Endothelial cell of umbilical vein (primary cell): ENCODE data around the gene NSL1. TPM values are rescaled to one million over a fixed set of nuclear protein-coding genes. Genes with fewer than 3 reads are reported as not detected.
"Not testable (repeated sequence)": the region's sequence is repeated elsewhere in the genome, so short reads cannot be mapped to it uniquely, and the experiment has no call there.

Source experiments
- BruUV-seq: library from RNA; stranded (reverse); fragments of 400-500 nt; replicated peaks from 2 replicates; lab custom pipeline; 2021; lab: Mats Ljungman, UMichigan
- CTCF ChIA-PET: fragments of 300-600, 350-600 bp; sonication (Branson Sonifier 250); formaldehyde crosslinking; loops from one replicate; lab custom pipeline; 2021; ENCODE audit warnings: antibody characterized with exemption, inconsistent platforms; lab: Charles Lee
- POLR2A ChIA-PET: fragments of 300-600, 350-600 bp; sonication (Branson Sonifier 250); formaldehyde crosslinking; loops from one replicate; lab custom pipeline; 2021; ENCODE audit warnings: antibody characterized with exemption, inconsistent platforms; lab: Charles Lee
- DNase-seq: peaks from one replicate; pipeline ENCODE4 v3.0.0-alpha.2; 2011; ENCODE audit warnings: low read depth, low spot score
- FAIRE-seq: peaks from 2 replicates; lab custom pipeline; 2011; peaks lifted over from hg19 to GRCh38; lab: Jason Lieb, UNC
- H2AFZ ChIP-seq: 2 replicates; pipeline ENCODE4 v1.6.0; 2012; ENCODE audit warnings: low read depth, low read length, control low read depth, inconsistent platforms
- H3K27ac ChIP-seq: 2 replicates; pipeline ENCODE4 v1.5.1; 2011; ENCODE audit warnings: low read depth, mild to moderate bottlenecking, control low read depth, low read length, moderate library complexity; ENCODE audit not compliant: insufficient read depth
- H3K27me3 ChIP-seq, 2 experiments: 2 replicates each; pipeline versions ENCODE4 v1.6.0 to v1.6.1; 2011; ENCODE audit warnings: low read length in 2 of 2, mixed read lengths in 1 of 2; ENCODE audit not compliant: control insufficient read depth in 2 of 2, insufficient read depth in 2 of 2
- H3K36me3 ChIP-seq, 2 experiments: 2 replicates in 1 of 2; 3 replicates in 1 of 2; pipeline ENCODE4 v1.5.1; 2011; ENCODE audit warnings: low read length in 2 of 2, mild to moderate bottlenecking in 1 of 2, moderate library complexity in 1 of 2; ENCODE audit not compliant: control insufficient read depth in 2 of 2, insufficient read depth in 2 of 2; ENCODE audit errors: extremely low read depth in 1 of 2
- H3K4me1 ChIP-seq: 3 replicates; pipeline ENCODE4 v1.5.1; 2011; ENCODE audit warnings: mild to moderate bottlenecking, low read length; ENCODE audit not compliant: control insufficient read depth, insufficient read depth; ENCODE audit errors: extremely low read depth
- H3K4me2 ChIP-seq: 2 replicates; pipeline ENCODE4 v1.6.1; 2011; ENCODE audit warnings: low read length, control low read depth, mixed read lengths; ENCODE audit not compliant: insufficient read depth
- H3K4me3 ChIP-seq, 3 experiments: fragments of 200-600 bp in 1 of 3; sonication (generic), shearing (Covaris generic) in 1 of 3; replicated peaks in 1 of 3; 2 replicates each; pipeline ENCODE4 v1.5.1; 2011 to 2016; ENCODE audit warnings: control low read depth in 3 of 3, low read length in 3 of 3, mild to moderate bottlenecking in 2 of 3, inconsistent platforms in 1 of 3, low read depth in 1 of 3, moderate library complexity in 1 of 3; ENCODE audit not compliant: insufficient read depth in 1 of 3
- H3K79me2 ChIP-seq: 2 replicates; pipeline ENCODE4 v1.6.0; 2012; ENCODE audit warnings: low read length, inconsistent platforms; ENCODE audit not compliant: control insufficient read depth, insufficient read depth
- H3K9ac ChIP-seq: replicated peaks from 2 replicates; pipeline ENCODE3; 2011; ENCODE audit warnings: low read length, control low read depth; ENCODE audit not compliant: insufficient read depth; ENCODE audit errors: extremely low read depth
- H3K9me1 ChIP-seq: replicated peaks from 3 replicates; pipeline ENCODE4 v1.6.0; 2011; ENCODE audit warnings: mild to moderate bottlenecking, low read length; ENCODE audit not compliant: control insufficient read depth, insufficient read depth; ENCODE audit errors: extremely low read depth
- H3K9me3 ChIP-seq: replicated peaks from 2 replicates; pipeline ENCODE4 v1.5.1; 2012; ENCODE audit warnings: low read length, inconsistent platforms; ENCODE audit not compliant: control insufficient read depth, insufficient read depth
- H4K20me1 ChIP-seq: replicated peaks from 2 replicates; pipeline ENCODE3; 2011; ENCODE audit warnings: mild to moderate bottlenecking, low read length; ENCODE audit not compliant: control insufficient read depth, insufficient read depth; ENCODE audit errors: extremely low read depth
- EZH2 ChIP-seq: IDR thresholded peaks from 2 replicates; pipeline ENCODE4 v1.6.1; 2012; ENCODE audit warnings: borderline replicate concordance, low read depth, mild to moderate bottlenecking, moderate library complexity, low read length, inconsistent platforms; ENCODE audit not compliant: severe bottlenecking
- FOS ChIP-seq: IDR thresholded peaks from 2 replicates; pipeline ENCODE4 v1.6.1; 2011; ENCODE audit warnings: mild to moderate bottlenecking, low read length, moderate library complexity, borderline replicate concordance; ENCODE audit not compliant: insufficient read depth
- GATA2 ChIP-seq: IDR thresholded peaks from 2 replicates; pipeline ENCODE4 v1.7.0; 2011; ENCODE audit warnings: low read depth, mild to moderate bottlenecking, moderate library complexity, mixed read lengths, low read length; ENCODE audit not compliant: insufficient read length, insufficient read depth
- JUN ChIP-seq: IDR thresholded peaks from 2 replicates; pipeline ENCODE4 v1.6.1; 2011; ENCODE audit warnings: borderline replicate concordance, low read depth; ENCODE audit not compliant: insufficient read length, insufficient read depth
- MYC ChIP-seq: IDR thresholded peaks from one replicate; pipeline ENCODE4 v1.6.1; 2011; ENCODE audit warnings: mild to moderate bottlenecking, low read depth, low read length
- POLR2A ChIP-seq: IDR thresholded peaks from 2 replicates; pipeline ENCODE4 v1.6.1; 2012; ENCODE audit warnings: low read depth, mild to moderate bottlenecking, control low read depth, low read length
- POLR2AphosphoS5 ChIP-seq: IDR thresholded peaks from 2 replicates; pipeline ENCODE4 v1.6.1; 2012; ENCODE audit warnings: low read depth, mild to moderate bottlenecking, control low read depth, low read length, moderate library complexity; ENCODE audit not compliant: insufficient read depth
- dilution Hi-C: fragments of 300-500 bp; cut with MboI; formaldehyde crosslinking; loops from one replicate; pipeline ENCODE4 v1.15.0; 2019; ENCODE audit warnings: low sequenced_read_pairs; ENCODE audit not compliant: extremely low pct_ligation_motif_present
- intact Hi-C: fragments of 100-400 bp; cut with micrococcal nuclease; formaldehyde crosslinking; loops from one replicate; pipeline ENCODE4 v1.10.0; 2022
- polyA plus RNA-seq, 4 experiments: library from polyadenylated mRNA; depleted of rRNA in 3 of 4; stranded (reverse) in 3 of 4; unstranded in 1 of 4; fragments of >200 nt; gene quantifications; 2 replicates each; pipeline versions ENCODE4 v1.2.1 to v1.2.3, GENCODE V29; 2011 to 2012; ENCODE audit warnings: missing spikeins in 1 of 4
- total RNA-seq: library from RNA; stranded (reverse); gene quantifications from 2 replicates; pipeline ENCODE4 v1.2.3, GENCODE V29; 2021
- TF ChIP-seq, protein P1 (sequence below), 2 donors: IDR thresholded peaks; 1 replicate in 1 of 2; 2 replicates in 1 of 2; pipeline ENCODE4 v1.5.1; 2011; ENCODE audit warnings: low read length in 2 of 2, mild to moderate bottlenecking in 2 of 2, moderate library complexity in 2 of 2, control low read depth in 1 of 2, inconsistent platforms in 1 of 2, low read depth in 1 of 2; ENCODE audit not compliant: insufficient read depth in 1 of 2; ENCODE audit errors: extremely low read depth in 1 of 2
- TF ChIP-seq, protein P2 (sequence below): IDR thresholded peaks from 2 replicates; pipeline ENCODE4 v1.6.1; 2011; ENCODE audit not compliant: insufficient read depth, insufficient read length

The NSL1 gene
- total and polyA plus RNA-seq, 2 donors (not counting 3 experiments of a cell fraction or from before 2014, with no cell fraction given), result 15.5 to 30.2 TPM

DNA sequence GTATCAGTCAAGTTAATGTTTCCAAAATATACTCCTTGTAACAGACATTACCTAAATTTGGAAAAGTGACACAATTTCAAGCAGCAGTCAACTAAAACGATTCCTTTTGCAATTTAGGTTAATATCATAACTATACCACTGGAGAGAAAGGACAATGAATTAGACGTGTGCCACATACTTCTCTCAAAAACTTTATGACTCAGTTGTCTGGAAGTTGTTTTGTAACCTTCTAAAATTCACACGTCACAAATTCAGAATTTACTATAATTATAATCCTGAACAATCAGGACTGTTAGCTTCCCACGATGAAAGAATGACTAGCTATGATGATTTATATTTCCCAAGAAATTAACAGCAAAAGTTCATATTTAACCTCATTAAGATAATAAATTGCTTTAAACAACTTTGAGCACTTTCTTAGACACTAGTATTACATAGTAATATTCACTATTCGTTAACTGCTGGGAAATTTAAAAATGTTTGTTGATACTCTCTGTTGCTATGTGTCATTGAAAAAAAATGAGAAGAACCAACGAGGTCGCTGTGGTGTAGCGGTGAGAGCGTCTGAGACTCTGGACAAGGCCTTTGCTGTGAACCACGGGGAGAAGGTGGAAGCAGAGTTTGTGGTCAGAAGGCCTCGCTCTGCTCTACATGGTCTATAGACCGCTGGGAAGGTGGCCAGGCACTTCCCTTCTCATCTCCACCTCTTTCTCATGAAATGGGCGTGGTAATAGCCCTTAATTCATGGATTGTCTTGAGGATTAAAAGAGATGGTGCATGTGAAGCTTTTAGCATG, 64.0 kb downstream of the NSL1 start:
- FAIRE-seq, result no peak
- H3K4me2 ChIP-seq, result no peak overlapping the region
- dilution Hi-C loops, result no loop called here
- no peaks in the 10 kb centered on the region for H3K79me2 ChIP-seq
- H3K4me3 ChIP-seq, result no peak overlapping the region
- no peak for TF ChIP-seq EZH2
- TF ChIP-seq GATA2, result no peak
- TF ChIP-seq MYC, result no peak
- TF ChIP-seq, protein P1, sequence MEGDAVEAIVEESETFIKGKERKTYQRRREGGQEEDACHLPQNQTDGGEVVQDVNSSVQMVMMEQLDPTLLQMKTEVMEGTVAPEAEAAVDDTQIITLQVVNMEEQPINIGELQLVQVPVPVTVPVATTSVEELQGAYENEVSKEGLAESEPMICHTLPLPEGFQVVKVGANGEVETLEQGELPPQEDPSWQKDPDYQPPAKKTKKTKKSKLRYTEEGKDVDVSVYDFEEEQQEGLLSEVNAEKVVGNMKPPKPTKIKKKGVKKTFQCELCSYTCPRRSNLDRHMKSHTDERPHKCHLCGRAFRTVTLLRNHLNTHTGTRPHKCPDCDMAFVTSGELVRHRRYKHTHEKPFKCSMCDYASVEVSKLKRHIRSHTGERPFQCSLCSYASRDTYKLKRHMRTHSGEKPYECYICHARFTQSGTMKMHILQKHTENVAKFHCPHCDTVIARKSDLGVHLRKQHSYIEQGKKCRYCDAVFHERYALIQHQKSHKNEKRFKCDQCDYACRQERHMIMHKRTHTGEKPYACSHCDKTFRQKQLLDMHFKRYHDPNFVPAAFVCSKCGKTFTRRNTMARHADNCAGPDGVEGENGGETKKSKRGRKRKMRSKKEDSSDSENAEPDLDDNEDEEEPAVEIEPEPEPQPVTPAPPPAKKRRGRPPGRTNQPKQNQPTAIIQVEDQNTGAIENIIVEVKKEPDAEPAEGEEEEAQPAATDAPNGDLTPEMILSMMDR (IDR thresholded peaks at IDR 0.05; ENCODE audit: extremely low read depth in 1 of 2, insufficient read depth in 1 of 2, low read depth in 1 of 2, low read length in 2 of 2), result no peak
- TF ChIP-seq FOS, result no peak
- TF ChIP-seq POLR2A, result no peak
- no peak for TF ChIP-seq JUN
- TF ChIP-seq POLR2AphosphoS5, result no peak
- TF ChIP-seq, protein P2, sequence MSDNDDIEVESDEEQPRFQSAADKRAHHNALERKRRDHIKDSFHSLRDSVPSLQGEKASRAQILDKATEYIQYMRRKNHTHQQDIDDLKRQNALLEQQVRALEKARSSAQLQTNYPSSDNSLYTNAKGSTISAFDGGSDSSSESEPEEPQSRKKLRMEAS, result no peak
- H3K9ac ChIP-seq, result no peak overlapping the region
- no TSS peak for BruUV-seq
- H2AFZ ChIP-seq, result no peak overlapping the region
- no peaks in the 10 kb centered on the region for H3K9me1 ChIP-seq
- H3K36me3 ChIP-seq, result no peaks in the 10 kb centered on the region
- H4K20me1 ChIP-seq, result no peaks in the 10 kb centered on the region
- no peak for DNase-seq
- H3K27ac ChIP-seq, result no peak overlapping the region
- intact Hi-C loops, result no loop called here
- ChIA-PET POLR2A (no interaction called here), CTCF (interaction anchor here (1.0 to 1.4 kb wide), 2 partner anchors 10 to 22 kb away, joined by 3 to 4 read pairs; no protein-coding TSS in a partner anchor)
- peaks cover 3% of the 10 kb centered on the region for H3K4me1 ChIP-seq
- H3K9me3 ChIP-seq, result no peaks in the 10 kb centered on the region
- H3K27me3 ChIP-seq, result no peaks in the 10 kb centered on the region

DNA sequence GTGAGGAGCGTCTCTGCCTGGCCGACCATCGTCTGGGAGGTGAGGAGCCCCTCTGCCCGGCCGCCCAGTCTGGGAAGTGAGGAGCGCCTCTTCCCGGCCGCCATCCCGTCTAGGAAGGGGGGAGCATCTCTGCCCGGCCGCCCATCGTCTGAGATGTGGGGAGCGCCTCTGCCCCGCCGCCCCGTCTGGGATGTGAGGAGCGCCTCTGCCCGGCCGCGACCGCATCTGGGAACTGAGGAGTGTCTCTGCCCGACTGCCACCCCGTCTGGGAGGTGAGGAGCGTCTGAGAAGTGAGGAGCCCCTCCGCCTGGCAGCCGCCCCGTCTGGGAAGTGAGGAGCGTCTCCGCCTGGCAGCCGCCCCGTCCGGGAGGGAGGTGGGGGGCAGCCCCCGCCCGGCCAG, 66.9 kb downstream of the NSL1 start:
- H3K9me3 ChIP-seq, dilution Hi-C loops, H4K20me1 ChIP-seq, DNase-seq, H3K9ac ChIP-seq, H3K4me3 ChIP-seq, H3K27ac ChIP-seq, H3K4me2 ChIP-seq, CTCF ChIA-PET, H3K36me3 ChIP-seq, intact Hi-C loops, BruUV-seq, H2AFZ ChIP-seq, FAIRE-seq, POLR2A ChIA-PET, H3K9me1 ChIP-seq, H3K27me3 ChIP-seq, H3K79me2 ChIP-seq: not testable (repeated sequence)
- H3K4me1 ChIP-seq, result peaks cover 16% of the 10 kb centered on the region
